Measurements from ENCODE around the gene FADS6. TPM values are rescaled to one million over a fixed set of nuclear protein-coding genes. Genes with fewer than 3 reads are reported as not detected.

Gene FADS6
- total and polyA plus RNA-seq, 5 donors: 0.05 TPM; not detected in 4

DNA sequence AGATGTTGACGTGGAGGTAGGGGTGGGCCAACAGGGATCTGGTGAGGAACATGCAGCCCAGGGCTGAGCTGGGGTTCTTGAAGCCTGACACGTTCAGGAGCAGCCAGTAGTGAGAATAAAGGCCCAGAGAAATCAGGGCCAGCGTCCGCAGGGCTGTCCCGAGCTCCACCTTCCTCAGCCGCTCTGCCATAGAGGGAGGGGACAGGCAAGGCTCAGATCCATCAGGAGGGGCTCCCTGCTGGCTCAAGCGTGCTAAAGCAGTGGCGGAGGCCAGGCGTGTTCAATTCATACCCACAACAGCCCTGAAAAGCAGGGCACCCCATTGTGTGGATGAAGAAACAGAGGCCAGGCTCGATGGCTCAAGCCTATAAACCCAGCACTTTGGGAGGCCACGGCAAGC is 12.4 kb downstream of the FADS6 start:
- Histone ChIP-seq H3K27me3 (ENCODE audit: control insufficient read depth, insufficient read depth) (no peaks in the 10 kb centered on the region), H3K4me1 (ENCODE audit: control insufficient read depth, insufficient read depth, low read length) (peaks cover 2% of the 10 kb centered on the region), H3K27ac (ENCODE audit: low read length) (no peak overlapping the region), H3K4me3 (ENCODE audit: low read length) (no peak overlapping the region), H3K9me3 (ENCODE audit: control insufficient read depth, low read length) (no peaks in the 10 kb centered on the region)
- DNase-seq (no peak), ATAC-seq (no peak)
- 68% methylated on average over 11 of the region's 11 CpGs for WGBS
- intact Hi-C loops (cut with DNase I): no loop called here

DNA sequence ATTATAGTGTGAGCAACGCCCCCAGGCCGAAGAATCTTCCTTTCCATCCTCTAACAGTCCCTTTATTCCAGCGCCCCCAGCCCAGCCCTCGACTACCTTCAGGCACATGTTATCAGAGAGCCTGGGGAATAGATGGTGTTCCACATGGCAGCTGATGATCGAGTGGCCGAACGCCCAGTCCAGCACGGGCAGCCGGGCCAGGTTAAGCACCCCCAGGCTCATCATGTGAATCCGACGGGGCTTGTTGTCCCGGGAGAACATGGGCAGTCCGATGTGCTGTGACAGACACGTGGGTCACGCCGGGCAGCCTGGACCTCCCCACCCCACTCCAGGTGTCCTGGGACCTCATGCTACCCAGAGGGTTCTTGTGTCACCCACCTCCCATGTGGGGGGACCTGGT is 14.1 kb downstream of the FADS6 start:
- Histone ChIP-seq H3K4me1 (ENCODE audit: control insufficient read depth, insufficient read depth, low read length) (peaks cover 2% of the 10 kb centered on the region), H3K27me3 (ENCODE audit: control insufficient read depth, insufficient read depth) (no peaks in the 10 kb centered on the region), H3K27ac (ENCODE audit: low read length) (no peak overlapping the region), H3K9me3 (ENCODE audit: control insufficient read depth, low read length) (no peaks in the 10 kb centered on the region), H3K4me3 (ENCODE audit: low read length) (no peak overlapping the region)
- no peak for ATAC-seq
- WGBS: 81% methylated on average over 16 of the region's 16 CpGs
- intact Hi-C loops (cut with DNase I): no loop called here
- DNase-seq: peak in 1 of 3 donors; percentile 42

DNA sequence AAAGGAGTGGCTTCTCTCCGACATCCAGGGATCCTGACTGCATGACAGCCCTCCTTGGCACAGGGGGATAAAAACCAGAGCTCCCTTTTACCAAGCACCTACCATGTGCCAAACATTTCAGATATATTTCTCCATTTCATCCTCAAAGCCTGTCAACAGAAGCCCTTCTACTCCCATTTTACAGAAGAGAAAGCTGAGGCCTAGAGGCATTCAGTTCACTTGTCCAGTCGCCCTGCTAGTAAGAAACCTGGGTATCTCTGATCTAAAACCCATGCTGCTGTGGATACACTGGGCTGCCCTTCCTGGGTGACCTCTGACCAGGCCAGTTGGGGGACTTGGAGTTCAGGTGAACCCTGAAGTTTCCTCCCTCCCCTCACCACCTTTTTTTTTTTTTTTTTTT is 14.8 kb downstream of the FADS6 start:
- ATAC-seq (no peak), DNase-seq (peak in 1 of 3 donors; percentile 1)
- H3K4me3 ChIP-seq (ENCODE audit: low read length): no peak overlapping the region
- no peaks in the 10 kb centered on the region for H3K9me3 ChIP-seq (ENCODE audit: control insufficient read depth, low read length)
- H3K27me3 ChIP-seq (ENCODE audit: control insufficient read depth, insufficient read depth): no peaks in the 10 kb centered on the region
- H3K4me1 ChIP-seq (ENCODE audit: control insufficient read depth, insufficient read depth, low read length): peaks cover 2% of the 10 kb centered on the region
- intact Hi-C loops (cut with DNase I): no loop called here
- H3K27ac ChIP-seq (ENCODE audit: low read length): no peak overlapping the region
- 64% methylated on average over 2 of the region's 2 CpGs for WGBS

DNA sequence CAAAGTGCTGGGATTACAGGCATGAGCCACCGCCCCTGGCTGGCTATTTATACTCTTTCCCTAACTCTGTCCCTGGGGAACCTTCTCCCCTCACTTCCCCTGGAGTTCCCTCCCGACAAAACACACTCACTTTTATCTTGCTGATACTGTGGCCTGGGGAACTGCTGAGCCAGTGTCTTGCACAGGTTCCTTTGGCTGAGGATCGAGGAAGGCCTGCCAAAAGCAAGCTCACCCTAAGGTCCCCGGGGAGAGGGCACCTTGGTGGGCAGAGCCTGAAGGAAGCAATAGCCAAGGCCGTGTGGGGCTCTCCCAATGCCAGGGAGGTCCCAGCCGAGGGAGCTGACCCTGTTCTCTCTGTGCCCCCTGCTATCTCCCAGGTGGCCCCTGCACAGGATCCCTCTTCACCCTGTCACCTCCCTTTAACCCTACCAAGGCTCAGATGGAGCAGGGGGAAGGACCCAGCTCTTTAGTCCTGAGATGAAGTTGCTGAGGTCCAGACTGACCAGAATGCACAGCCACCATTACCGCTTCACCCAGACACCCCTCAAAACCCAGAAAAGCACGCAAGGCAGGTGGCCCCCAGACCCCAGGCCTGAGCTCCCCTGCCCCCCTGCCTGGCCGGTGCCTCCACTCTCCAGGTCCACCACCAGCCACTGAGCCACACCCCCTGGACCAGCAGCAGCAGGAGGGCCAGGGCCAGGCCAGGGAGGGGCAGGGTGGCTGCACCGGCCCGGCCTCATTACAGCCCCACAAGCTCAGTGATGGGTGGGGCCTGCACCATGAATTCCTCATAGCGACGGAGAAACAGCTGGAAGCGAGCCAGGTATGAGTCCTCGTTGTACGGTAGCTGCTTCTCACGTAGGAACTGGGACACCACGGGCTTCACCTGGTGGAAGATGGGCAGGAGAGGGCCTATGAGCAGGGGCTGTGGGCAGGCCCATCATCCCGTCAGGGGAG is 15.6 kb downstream of the FADS6 start:
- intact Hi-C loops (cut with DNase I): no loop called here
- ATAC-seq: peak; percentile 34 to 61
- Histone ChIP-seq H3K27me3 (ENCODE audit: control insufficient read depth, insufficient read depth) (no peaks in the 10 kb centered on the region), H3K9me3 (ENCODE audit: control insufficient read depth, low read length) (no peaks in the 10 kb centered on the region), H3K27ac (ENCODE audit: low read length) (no peak overlapping the region), H3K4me1 (ENCODE audit: control insufficient read depth, insufficient read depth, low read length) (peaks cover 2% of the 10 kb centered on the region), H3K4me3 (ENCODE audit: low read length) (no peak overlapping the region)
- WGBS: 26% methylated on average over 19 of the region's 19 CpGs
- DNase-seq: peak in 2 of 3 donors; percentile 63 to 66

DNA sequence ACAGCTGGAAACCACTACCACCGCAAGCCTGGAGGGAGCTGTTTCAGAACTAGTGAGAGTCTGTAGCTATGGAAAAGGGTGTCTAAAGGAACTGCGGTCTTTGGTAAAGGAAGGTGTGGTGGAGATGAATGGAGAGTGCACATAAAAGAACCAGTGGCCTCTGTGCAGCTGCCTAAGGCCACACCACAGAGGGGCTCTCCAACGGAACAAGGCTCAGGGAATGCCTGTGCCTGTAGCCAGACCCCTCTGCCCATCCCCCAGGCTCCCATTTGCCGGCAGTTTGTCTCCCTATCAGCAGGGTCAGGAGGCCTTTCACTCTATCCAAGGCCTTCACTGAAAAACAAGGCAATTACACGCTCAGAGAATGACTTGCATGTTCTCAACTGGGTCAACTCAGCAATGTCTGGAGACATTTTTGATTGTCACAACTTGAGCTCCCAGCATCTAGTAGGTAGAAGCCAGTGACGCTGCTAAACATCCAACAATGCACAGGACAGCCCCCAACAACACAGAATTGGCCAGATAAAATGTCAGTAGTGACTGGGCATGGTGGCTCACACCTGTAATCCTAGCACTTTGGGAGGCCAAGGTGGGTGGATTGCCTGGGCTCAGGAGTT is 17.3 kb downstream of the FADS6 start:
- intact Hi-C loops (cut with DNase I): no loop called here
- no peak for ATAC-seq
- Histone ChIP-seq H3K4me3 (ENCODE audit: low read length) (no peak overlapping the region), H3K9me3 (ENCODE audit: control insufficient read depth, low read length) (no peaks in the 10 kb centered on the region), H3K27me3 (ENCODE audit: control insufficient read depth, insufficient read depth) (no peaks in the 10 kb centered on the region), H3K4me1 (ENCODE audit: control insufficient read depth, insufficient read depth, low read length) (peaks cover 2% of the 10 kb centered on the region), H3K27ac (ENCODE audit: low read length) (no peak overlapping the region)
- DNase-seq: peak in 1 of 3 donors; percentile 25
- 46% methylated on average over 6 of the region's 6 CpGs for WGBS

DNA sequence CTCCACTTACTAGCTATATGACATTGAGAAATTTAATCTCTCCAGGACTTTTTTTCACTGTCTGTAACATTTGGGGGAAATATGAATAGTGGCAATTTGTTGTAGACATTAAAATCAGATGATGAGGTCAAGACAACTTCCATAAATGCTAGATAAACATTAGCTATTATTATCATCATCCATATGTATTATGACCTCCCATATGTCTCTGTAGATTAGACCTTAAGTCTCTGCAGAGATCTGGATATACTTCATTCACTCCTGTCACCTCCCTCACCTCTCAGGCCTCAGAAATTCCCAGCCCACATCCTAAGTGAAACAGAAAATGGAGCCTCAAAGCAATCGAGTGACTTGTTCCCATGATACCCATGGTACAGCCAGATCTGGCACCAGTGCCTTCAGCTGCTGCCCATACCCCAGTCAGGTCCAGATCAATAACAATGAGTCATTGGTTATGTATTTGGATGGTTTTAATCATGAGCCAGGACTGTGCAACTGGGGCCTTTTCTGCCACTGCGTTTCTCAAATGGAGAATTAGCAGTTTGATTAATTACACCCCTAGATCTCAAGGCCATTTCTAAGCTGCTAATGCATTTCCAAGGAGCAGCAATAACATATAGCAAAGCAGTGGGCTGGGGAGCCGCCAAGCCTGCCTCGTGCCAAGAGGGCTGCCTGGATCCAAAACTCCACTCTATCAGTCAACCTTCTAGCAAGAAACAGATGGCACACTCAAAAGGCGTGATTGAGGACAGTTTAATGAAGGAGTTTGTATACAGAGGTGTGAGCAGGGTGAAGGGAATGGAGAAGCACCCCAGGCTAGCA is 18.1 kb downstream of the FADS6 start:
- Histone ChIP-seq H3K27me3 (ENCODE audit: control insufficient read depth, insufficient read depth) (no peaks in the 10 kb centered on the region), H3K4me1 (ENCODE audit: control insufficient read depth, insufficient read depth, low read length) (peaks cover 2% of the 10 kb centered on the region), H3K27ac (ENCODE audit: low read length) (no peak overlapping the region), H3K4me3 (ENCODE audit: low read length) (no peak overlapping the region), H3K9me3 (ENCODE audit: control insufficient read depth, low read length) (no peaks in the 10 kb centered on the region)
- intact Hi-C loops (cut with DNase I): no loop called here
- DNase-seq (peak in 1 of 3 donors; percentile 23), ATAC-seq (no peak)
- WGBS: 60% methylated on average over 5 of the region's 5 CpGs

DNA sequence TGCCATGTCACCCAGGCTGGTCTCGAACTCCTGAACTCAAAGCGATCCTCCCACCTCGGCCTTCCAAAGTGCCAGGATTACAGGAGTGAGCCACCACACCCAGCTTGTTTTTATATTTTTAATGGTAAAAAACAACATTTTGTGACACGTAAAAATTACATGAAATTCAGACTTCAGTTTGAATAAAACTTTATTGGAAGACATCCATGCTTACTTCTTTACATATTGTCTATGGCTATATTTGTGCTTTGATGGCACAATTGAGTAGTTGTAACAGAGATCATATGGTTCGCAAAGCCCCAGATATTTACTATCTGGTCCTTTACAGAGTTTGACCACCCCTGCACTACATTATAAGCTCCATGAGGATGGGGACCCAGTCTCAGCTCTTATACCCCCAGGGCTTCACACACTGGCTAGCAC is 18.8 kb downstream of the FADS6 start:
- 94% methylated on average over 5 of the region's 5 CpGs for WGBS
- Histone ChIP-seq H3K4me1 (ENCODE audit: control insufficient read depth, insufficient read depth, low read length) (peaks cover 2% of the 10 kb centered on the region), H3K27me3 (ENCODE audit: control insufficient read depth, insufficient read depth) (no peaks in the 10 kb centered on the region), H3K27ac (ENCODE audit: low read length) (no peak overlapping the region), H3K4me3 (ENCODE audit: low read length) (no peak overlapping the region), H3K9me3 (ENCODE audit: control insufficient read depth, low read length) (no peaks in the 10 kb centered on the region)
- no peak for ATAC-seq
- DNase-seq: no peak
- intact Hi-C loops (cut with DNase I): no loop called here

DNA sequence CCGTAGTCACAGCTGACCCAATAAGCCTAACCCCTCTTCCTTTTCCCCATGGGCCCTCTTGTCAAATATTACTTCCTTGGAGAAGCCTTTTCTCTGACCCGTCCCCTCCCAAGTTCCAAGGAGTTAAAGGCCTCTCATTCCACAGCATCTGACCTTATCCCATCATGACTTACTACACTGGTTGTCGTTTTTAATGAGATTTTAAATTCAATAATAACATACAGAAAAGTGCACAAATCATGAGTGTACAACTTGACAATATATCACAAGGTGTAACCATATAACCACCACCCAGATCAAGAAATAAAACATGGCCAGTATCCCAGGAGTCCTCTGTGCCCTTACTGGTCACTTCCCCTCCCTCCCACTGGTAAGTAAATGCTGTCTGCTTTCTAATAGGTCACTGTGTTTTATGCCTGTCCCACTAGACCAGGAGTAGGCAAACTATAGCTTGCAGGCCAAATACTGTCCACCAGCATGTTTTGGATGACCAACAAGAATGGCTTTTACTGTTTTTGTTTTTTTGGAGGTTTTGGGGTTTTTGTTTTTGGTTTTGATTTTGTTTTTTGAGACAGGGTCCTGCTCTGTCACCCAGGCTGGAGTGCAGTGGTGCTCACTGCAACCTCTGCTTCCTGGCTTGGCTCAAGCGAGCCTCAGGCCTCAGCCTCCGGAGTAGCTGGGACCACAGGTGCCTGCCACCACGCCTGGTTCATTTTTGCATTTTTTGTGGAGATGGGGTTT is 19.4 kb downstream of the FADS6 start:
- H3K4me3 ChIP-seq (ENCODE audit: low read length): peak overlapping the region; percentile 76
- peak overlapping the region; percentile 95 for H3K27ac ChIP-seq (ENCODE audit: low read length)
- H3K4me1 ChIP-seq (ENCODE audit: control insufficient read depth, insufficient read depth, low read length): peaks cover 2% of the 10 kb centered on the region
- DNase-seq (peak in 2 of 3 donors; percentile 41 to 59), ATAC-seq (no peak)
- no peaks in the 10 kb centered on the region for H3K9me3 ChIP-seq (ENCODE audit: control insufficient read depth, low read length)
- WGBS: 57% methylated on average over 6 of the region's 6 CpGs
- H3K27me3 ChIP-seq (ENCODE audit: control insufficient read depth, insufficient read depth): no peaks in the 10 kb centered on the region
- intact Hi-C loops (cut with DNase I): no loop called here

DNA sequence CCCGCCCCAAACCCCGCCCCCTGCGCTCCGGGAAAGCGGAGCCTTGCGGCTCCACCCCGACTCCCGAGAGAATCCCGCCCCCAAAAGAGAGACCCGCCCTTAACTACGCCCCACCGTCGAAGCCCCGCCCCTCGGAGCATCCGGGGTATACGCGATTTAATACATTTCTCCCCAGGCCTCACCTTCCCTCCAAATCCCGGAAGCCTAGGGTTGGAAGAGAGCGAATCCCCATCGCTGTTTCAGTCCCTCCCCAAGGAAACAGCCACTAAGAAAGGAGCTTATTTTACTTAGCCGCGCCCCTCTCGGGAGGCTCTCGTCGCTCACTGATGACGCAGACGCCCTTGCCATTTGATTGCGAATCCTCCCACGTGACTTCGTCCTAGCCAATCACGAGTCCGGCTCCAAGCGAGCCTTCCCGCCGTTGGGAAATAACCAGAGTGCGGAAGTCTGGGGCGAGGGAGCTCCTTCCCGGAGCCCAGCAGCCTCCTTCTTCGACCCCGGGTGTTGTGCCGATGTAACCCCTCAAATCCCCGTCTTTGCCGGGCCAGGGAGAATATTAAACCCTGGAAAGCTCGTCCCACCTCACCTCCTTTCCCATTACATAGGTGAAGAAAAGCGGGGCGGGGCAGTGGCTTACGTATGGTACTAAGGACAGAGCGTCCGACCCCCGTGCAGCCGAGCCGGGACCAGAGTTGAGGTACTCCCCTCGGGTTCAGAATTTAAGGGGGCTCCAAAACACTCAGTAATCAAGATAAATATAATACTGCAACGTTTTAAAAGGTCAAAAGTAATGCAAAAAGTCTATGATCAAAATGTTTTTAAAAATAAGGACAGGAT is 20.2 kb downstream of the FADS6 start:
- Histone ChIP-seq H3K27ac (ENCODE audit: low read length) (peak overlapping the region; percentile 95), H3K9me3 (ENCODE audit: control insufficient read depth, low read length) (no peaks in the 10 kb centered on the region), H3K27me3 (ENCODE audit: control insufficient read depth, insufficient read depth) (no peaks in the 10 kb centered on the region), H3K4me3 (ENCODE audit: low read length) (peak overlapping the region; percentile 76), H3K4me1 (ENCODE audit: control insufficient read depth, insufficient read depth, low read length) (peaks cover 2% of the 10 kb centered on the region)
- ATAC-seq (peak; percentile 95 to 97), DNase-seq (peak; percentile 99 to 100 (median 100))
- under 1% methylated on average over 55 of the region's 55 CpGs for WGBS
- intact Hi-C loops (cut with DNase I): no loop called here
